Astrocyte of the spinal cord (primary cell): Measurements from ENCODE around the gene HNF4A.

Source experiments
- DNase-seq: peaks from one replicate; pipeline ENCODE4 v3.0.0; 2011; ENCODE audit warnings: low read depth, low spot score
- H3K4me3 ChIP-seq: 2 replicates; pipeline ENCODE4 v1.5.1; 2011; ENCODE audit warnings: low read depth, mild to moderate bottlenecking, low read length, moderate library complexity
- CTCF ChIP-seq: IDR thresholded peaks from 2 replicates; pipeline ENCODE4 v1.5.1; 2012; ENCODE audit warnings: low read depth, mild to moderate bottlenecking, low read length, inconsistent platforms
- in situ Hi-C: cut with HindIII; loops from 2 replicates; pipeline ENCODE4 v1.10.0; 2017; ENCODE audit warnings: low sequenced_read_pairs

Gene HNF4A

GRCh38 chr20:44362466-44362940 is 7.0 kb downstream of the HNF4A start:
- TF ChIP-seq CTCF = no peak
- no peak for DNase-seq
- no peak overlapping the region for H3K4me3 ChIP-seq
- in situ Hi-C loops = no loop called here

- in situ Hi-C loops = no loop called here
- no peak overlapping the region for H3K4me3 ChIP-seq
- TF ChIP-seq CTCF = no peak
- no peak for DNase-seq
Observed at GRCh38 chr20:44364068-44364467, 8.6 kb downstream of the HNF4A start.

GRCh38 chr20:44364780-44365179 is 9.3 kb downstream of the HNF4A start:
- no peak for DNase-seq
- TF ChIP-seq CTCF = no peak
- no peak overlapping the region for H3K4me3 ChIP-seq
- in situ Hi-C loops = no loop called here

- no peak for TF ChIP-seq CTCF
- in situ Hi-C loops = no loop called here
- H3K4me3 ChIP-seq = no peak overlapping the region
- no peak for DNase-seq
Observed at GRCh38 chr20:44367746-44368145, 12.2 kb downstream of the HNF4A start.

- TF ChIP-seq CTCF = no peak
- in situ Hi-C loops = no loop called here
- no peak overlapping the region for H3K4me3 ChIP-seq
- DNase-seq = peak; percentile 28
Observed at GRCh38 chr20:44370639-44371218, 15.2 kb downstream of the HNF4A start.

- no peak overlapping the region for H3K4me3 ChIP-seq
- no peak for TF ChIP-seq CTCF
- DNase-seq = no peak
- in situ Hi-C loops = loop anchor here (10.0 kb wide), 1 partner anchor 82 kb away; no protein-coding TSS in a partner anchor
Observed at GRCh38 chr20:44382641-44383040, 27.1 kb downstream of the HNF4A start.
